OCI-M1 (cell line): Measurements from ENCODE around the gene PKD1L1.
"Not testable (repeated sequence)": the region's sequence is repeated elsewhere in the genome, so short reads cannot be mapped to it uniquely, and the experiment has no call there.

ENCODE experiments used
- DNase-seq: peaks from one replicate; lab custom pipeline; 2025; lab: John Stamatoyannopoulos, UW

Gene PKD1L1

GRCh38 chr7:47937065-47937687 is 11.1 kb downstream of the PKD1L1 start:
- DNase-seq = no peak

- no peak for DNase-seq
Observed at GRCh38 chr7:47936323-47936722, 11.9 kb downstream of the PKD1L1 start.

- no peak for DNase-seq
Observed at GRCh38 chr7:47935336-47935735, 12.9 kb downstream of the PKD1L1 start.

GRCh38 chr7:47934831-47935230 is 13.4 kb downstream of the PKD1L1 start:
- DNase-seq = no peak

- no peak for DNase-seq
Observed at GRCh38 chr7:47933215-47933614, 15.1 kb downstream of the PKD1L1 start.

GRCh38 chr7:47932466-47933037 is 15.7 kb downstream of the PKD1L1 start:
- DNase-seq = no peak

GRCh38 chr7:47932016-47932415 is 16.2 kb downstream of the PKD1L1 start:
- no peak for DNase-seq

GRCh38 chr7:47931005-47932004 is 17.0 kb downstream of the PKD1L1 start:
- no peak for DNase-seq

- no peak for DNase-seq
Observed at GRCh38 chr7:47924266-47924665, 24.0 kb downstream of the PKD1L1 start.

GRCh38 chr7:47923081-47923875 is 25.0 kb downstream of the PKD1L1 start:
- not testable (repeated sequence) for DNase-seq

GRCh38 chr7:47916514-47916913 is 31.8 kb downstream of the PKD1L1 start:
- not testable (repeated sequence) for DNase-seq

GRCh38 chr7:47915616-47915976 is 32.7 kb downstream of the PKD1L1 start:
- no peak for DNase-seq

GRCh38 chr7:47914717-47915615 is 33.3 kb downstream of the PKD1L1 start:
- no peak for DNase-seq

- DNase-seq = no peak
Observed at GRCh38 chr7:47912332-47912731, 35.9 kb downstream of the PKD1L1 start.

GRCh38 chr7:47908720-47909119 is 39.5 kb downstream of the PKD1L1 start:
- no peak for DNase-seq

GRCh38 chr7:47907981-47908616 is 40.2 kb downstream of the PKD1L1 start:
- DNase-seq = no peak

- DNase-seq = no peak
Observed at GRCh38 chr7:47906883-47907282, 41.4 kb downstream of the PKD1L1 start.

- no peak for DNase-seq
Observed at GRCh38 chr7:47905076-47905920, 43.0 kb downstream of the PKD1L1 start.

- DNase-seq = no peak
Observed at GRCh38 chr7:47902013-47902412, 46.3 kb downstream of the PKD1L1 start.

- DNase-seq = no peak
Observed at GRCh38 chr7:47901542-47901941, 46.7 kb downstream of the PKD1L1 start.
